Measurements from ENCODE around the gene CRISP1. TPM values are rescaled to one million over a fixed set of nuclear protein-coding genes. Genes with fewer than 3 reads are reported as not detected.
"Not testable (repeated sequence)": the region's sequence is repeated elsewhere in the genome, so short reads cannot be mapped to it uniquely, and the experiment has no call there.

Gene CRISP1
- total RNA-seq, 2 donors from 2014 or later, result not detected

DNA sequence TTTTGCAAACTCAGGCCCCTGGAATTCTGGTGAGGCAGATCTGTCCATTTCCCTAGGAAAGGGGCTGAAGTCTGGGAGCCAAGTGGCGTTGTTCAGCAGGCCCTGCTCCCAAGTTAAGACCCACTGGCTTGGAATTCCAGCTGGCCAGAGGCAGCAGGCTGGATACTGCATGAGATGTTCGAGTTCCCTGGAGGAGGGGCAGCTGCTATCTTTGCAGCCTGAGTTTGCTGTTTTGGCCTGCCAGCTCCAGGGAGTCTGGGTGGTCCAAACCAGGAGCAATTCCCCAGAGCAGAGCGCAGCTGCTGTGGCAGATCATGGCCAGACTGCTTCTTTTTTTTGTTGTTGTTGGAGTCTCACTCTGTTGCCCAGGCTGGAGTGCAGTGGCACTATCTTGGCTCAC is 61.1 kb downstream of the CRISP1 start:
- 83% methylated on average over 3 of the region's 3 CpGs for WGBS
- Histone ChIP-seq H3K4me3 (no peak overlapping the region), H3K4me1 (replicated peaks) (no peaks in the 10 kb centered on the region), H3K27ac (no peak overlapping the region), H3K36me3 (no peaks in the 10 kb centered on the region), H3K9me3 (no peaks in the 10 kb centered on the region), H3K27me3 (replicated peaks; ENCODE audit: insufficient read depth) (no peaks in the 10 kb centered on the region)
- TF ChIP-seq, protein P1, sequence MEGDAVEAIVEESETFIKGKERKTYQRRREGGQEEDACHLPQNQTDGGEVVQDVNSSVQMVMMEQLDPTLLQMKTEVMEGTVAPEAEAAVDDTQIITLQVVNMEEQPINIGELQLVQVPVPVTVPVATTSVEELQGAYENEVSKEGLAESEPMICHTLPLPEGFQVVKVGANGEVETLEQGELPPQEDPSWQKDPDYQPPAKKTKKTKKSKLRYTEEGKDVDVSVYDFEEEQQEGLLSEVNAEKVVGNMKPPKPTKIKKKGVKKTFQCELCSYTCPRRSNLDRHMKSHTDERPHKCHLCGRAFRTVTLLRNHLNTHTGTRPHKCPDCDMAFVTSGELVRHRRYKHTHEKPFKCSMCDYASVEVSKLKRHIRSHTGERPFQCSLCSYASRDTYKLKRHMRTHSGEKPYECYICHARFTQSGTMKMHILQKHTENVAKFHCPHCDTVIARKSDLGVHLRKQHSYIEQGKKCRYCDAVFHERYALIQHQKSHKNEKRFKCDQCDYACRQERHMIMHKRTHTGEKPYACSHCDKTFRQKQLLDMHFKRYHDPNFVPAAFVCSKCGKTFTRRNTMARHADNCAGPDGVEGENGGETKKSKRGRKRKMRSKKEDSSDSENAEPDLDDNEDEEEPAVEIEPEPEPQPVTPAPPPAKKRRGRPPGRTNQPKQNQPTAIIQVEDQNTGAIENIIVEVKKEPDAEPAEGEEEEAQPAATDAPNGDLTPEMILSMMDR (IDR thresholded peaks at IDR 0.05), result no peak
- TF ChIP-seq POLR2A (IDR thresholded peaks at IDR 0.05), result no peak
- DNase-seq (ENCODE audit: low spot score), result no peak
- intact Hi-C loops (cut with DNase I), result no loop called here

DNA sequence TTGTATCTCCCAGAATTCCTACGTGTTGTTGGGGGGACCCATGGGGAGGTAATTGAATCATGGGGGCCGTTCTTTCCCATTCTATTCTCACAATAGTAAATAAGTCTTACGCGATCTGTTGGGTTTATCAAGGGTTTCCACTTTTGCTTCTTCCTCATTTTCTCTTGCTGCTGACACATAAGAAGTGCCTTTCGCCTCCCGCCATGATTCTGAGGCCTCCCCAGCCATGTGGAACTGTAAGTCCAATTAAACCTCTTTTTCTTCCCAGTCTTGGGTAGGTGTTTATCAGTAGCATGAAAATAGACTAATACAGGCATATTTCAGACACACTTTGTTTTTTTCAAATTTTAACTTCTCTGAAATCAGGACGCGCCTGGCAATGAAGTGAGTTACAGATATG is 64.8 kb downstream of the CRISP1 start:
- Histone ChIP-seq H3K4me1 (replicated peaks) (no peaks in the 10 kb centered on the region), H3K27me3 (replicated peaks; ENCODE audit: insufficient read depth) (no peaks in the 10 kb centered on the region), H3K4me3 (no peak overlapping the region), H3K9me3 (no peaks in the 10 kb centered on the region), H3K27ac (no peak overlapping the region), H3K36me3 (no peaks in the 10 kb centered on the region)
- WGBS, result 96% methylated on average over 8 of the region's 8 CpGs
- TF ChIP-seq POLR2AphosphoS5 (IDR thresholded peaks at IDR 0.05) (no peak), POLR2A (IDR thresholded peaks at IDR 0.05) (no peak)
- TF ChIP-seq, protein P1 (IDR thresholded peaks at IDR 0.05), result no peak
- intact Hi-C loops (cut with DNase I), result no loop called here
- no peak for DNase-seq (ENCODE audit: low spot score)

DNA sequence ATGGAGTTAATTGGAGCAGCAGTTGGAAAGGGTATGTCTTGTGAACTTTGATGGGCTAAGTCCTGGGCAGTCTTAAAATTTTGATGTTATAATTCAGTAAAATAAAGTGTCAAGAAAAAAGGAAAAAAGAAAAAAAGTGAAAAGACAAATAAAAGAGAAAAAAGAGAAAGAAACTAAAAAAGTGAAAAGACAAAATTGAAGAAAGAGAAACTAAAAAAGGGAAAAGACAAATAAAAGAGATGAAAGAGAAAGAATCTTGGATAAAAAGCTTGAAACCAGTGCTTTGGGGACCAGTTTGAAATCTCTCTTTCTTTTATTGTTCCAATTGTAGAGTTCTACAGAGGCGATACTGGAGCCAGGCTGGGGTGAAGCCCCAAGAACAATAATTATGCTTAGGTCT is 67.2 kb downstream of the CRISP1 start:
- no peaks in the 10 kb centered on the region for H3K27me3 ChIP-seq (replicated peaks; ENCODE audit: insufficient read depth)
- H3K36me3 ChIP-seq, result no peaks in the 10 kb centered on the region
- no peak for DNase-seq (ENCODE audit: low spot score)
- H3K9me3 ChIP-seq, result no peaks in the 10 kb centered on the region
- WGBS, result 88% methylated on average over 1 of the region's 1 CpG
- H3K27ac ChIP-seq, result no peak overlapping the region
- TF ChIP-seq, protein P1 (IDR thresholded peaks at IDR 0.05), result no peak
- TF ChIP-seq POLR2A (IDR thresholded peaks at IDR 0.05) (no peak), POLR2AphosphoS5 (IDR thresholded peaks at IDR 0.05) (no peak)
- H3K4me1 ChIP-seq (replicated peaks), result no peaks in the 10 kb centered on the region
- intact Hi-C loops (cut with DNase I), result no loop called here
- no peak overlapping the region for H3K4me3 ChIP-seq

DNA sequence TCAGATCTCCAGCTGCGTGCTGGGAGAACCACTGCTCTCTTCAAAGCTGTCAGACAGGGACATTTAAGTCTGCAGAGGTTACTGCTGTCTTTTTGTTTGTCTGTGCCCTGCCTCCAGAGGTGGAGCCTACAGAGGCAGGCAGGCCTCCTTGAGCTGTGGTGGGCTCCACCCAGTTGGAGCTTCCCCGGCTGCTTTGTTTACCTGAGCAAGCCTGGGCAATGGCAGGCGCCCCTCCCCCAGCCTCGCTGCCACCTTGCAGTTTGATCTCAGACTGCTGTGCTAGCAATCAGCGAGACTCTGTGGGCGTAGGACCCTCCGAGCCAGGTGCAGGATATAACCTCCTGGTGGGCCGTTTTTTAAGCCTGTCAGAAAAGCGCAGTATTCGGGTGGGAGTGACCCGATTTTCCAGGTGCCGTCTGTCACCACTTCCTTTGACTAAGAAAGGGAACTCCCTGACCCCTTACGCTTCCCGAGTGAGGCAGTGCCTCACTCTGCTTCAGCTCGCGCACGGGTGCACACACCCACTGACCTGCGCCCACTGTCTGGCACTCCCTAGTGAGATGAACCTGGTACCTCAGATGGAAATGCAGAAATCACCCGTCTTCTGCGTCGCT is 69.4 kb downstream of the CRISP1 start:
- H3K9me3 ChIP-seq; H3K4me3 ChIP-seq; H3K27ac ChIP-seq; H3K27me3 ChIP-seq (replicated peaks; ENCODE audit: insufficient read depth); H3K4me1 ChIP-seq (replicated peaks); DNase-seq (ENCODE audit: low spot score); H3K36me3 ChIP-seq; intact Hi-C loops (cut with DNase I): not testable (repeated sequence)
- WGBS, result 82% methylated on average over 19 of the region's 21 CpGs

DNA sequence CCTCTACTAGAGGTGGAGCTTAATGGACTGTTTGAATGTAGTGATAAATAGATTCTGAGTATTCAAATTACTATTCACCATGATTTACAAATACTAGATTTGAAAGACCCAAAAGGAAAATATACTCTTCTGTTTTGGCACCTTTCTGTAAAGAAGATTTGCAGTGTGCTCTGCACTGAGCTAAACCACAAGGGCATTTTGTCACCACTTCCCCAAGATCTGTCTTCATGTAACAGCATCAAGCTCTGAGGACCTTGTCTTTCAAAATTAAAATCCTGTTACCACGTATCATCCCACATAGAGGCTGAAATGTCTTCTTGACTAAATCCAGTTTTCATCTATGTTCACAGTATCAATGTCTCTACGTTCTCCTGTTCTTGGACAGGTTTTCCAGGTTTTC is 76.0 kb downstream of the CRISP1 start:
- WGBS, result 72% methylated on average over 2 of the region's 2 CpGs
- no peaks in the 10 kb centered on the region for H3K36me3 ChIP-seq
- TF ChIP-seq, protein P1 (IDR thresholded peaks at IDR 0.05), result no peak
- no peak for TF ChIP-seq POLR2A (IDR thresholded peaks at IDR 0.05)
- no peak for TF ChIP-seq POLR2AphosphoS5 (IDR thresholded peaks at IDR 0.05)
- H3K27me3 ChIP-seq (replicated peaks; ENCODE audit: insufficient read depth), result no peaks in the 10 kb centered on the region
- no peak for DNase-seq (ENCODE audit: low spot score)
- intact Hi-C loops (cut with DNase I), result no loop called here
- no peaks in the 10 kb centered on the region for H3K4me1 ChIP-seq (replicated peaks)
- H3K9me3 ChIP-seq, result no peaks in the 10 kb centered on the region
- H3K27ac ChIP-seq, result no peak overlapping the region
- no peak overlapping the region for H3K4me3 ChIP-seq
